ENCODE data around the gene LMF1.

DNA sequence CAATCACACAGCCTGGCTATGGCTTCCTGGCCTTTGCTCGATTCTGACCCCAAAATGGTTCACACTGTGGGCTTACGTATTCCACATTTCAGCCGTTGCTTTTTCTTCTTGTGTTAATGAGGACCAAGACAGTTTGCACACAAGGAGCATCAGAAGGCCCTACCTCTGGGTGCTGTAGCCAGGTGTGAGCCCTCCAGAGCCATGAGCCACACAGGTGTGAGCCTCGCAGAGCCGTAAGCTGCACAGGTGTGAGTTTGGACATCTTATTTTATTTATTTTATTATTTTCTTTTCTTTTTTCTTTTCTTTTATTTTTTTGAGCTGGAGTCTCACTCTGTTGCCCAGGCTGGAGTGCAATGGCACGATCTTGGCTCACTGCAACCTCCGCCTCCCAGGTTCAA, 70.6 kb downstream of the LMF1 start:
- TF ChIP-seq, protein P1, sequence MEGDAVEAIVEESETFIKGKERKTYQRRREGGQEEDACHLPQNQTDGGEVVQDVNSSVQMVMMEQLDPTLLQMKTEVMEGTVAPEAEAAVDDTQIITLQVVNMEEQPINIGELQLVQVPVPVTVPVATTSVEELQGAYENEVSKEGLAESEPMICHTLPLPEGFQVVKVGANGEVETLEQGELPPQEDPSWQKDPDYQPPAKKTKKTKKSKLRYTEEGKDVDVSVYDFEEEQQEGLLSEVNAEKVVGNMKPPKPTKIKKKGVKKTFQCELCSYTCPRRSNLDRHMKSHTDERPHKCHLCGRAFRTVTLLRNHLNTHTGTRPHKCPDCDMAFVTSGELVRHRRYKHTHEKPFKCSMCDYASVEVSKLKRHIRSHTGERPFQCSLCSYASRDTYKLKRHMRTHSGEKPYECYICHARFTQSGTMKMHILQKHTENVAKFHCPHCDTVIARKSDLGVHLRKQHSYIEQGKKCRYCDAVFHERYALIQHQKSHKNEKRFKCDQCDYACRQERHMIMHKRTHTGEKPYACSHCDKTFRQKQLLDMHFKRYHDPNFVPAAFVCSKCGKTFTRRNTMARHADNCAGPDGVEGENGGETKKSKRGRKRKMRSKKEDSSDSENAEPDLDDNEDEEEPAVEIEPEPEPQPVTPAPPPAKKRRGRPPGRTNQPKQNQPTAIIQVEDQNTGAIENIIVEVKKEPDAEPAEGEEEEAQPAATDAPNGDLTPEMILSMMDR (conservative IDR thresholded peaks at IDR 0.05; ENCODE audit: low read depth, low read length) = no peak
- no peak for TF ChIP-seq EZH2phosphoT487 (IDR thresholded peaks at IDR 0.05; ENCODE audit: borderline replicate concordance, low read length)
